CD4-positive, CD25-positive, alpha-beta regulatory T cell (primary cell): ENCODE measurements around the gene MBD6. TPM values are rescaled to one million over a fixed set of nuclear protein-coding genes. Genes with fewer than 3 reads are reported as not detected.

Source experiments
- polyA plus RNA-seq, 4 donors: library from polyadenylated mRNA; unstranded; fragments of 300-500 nt; fragmentation: Illumina TruSeq; gene quantifications; one replicate each; pipeline ENCODE4 v1.2.3, GENCODE V29; 2021
- total RNA-seq: library from RNA; stranded (reverse); gene quantifications from one replicate; pipeline ENCODE4 v1.2.3, GENCODE V29; 2022

Gene MBD6
- total and polyA plus RNA-seq, 5 donors from 2014 or later = 1.8 to 104 (median 2.3) TPM

Other genes starting within 250 kb of the MBD6 start
- gene R3HDM2, start 91.8 kb upstream of the MBD6 start, total RNA-seq = 115 TPM
- 1 to 10 TPM; 6.0 to 8.6 (median 8.0) TPM for gene R3HDM2, start 91.8 kb upstream of the MBD6 start, polyA plus RNA-seq
- not detected for gene INHBC, start 88.0 kb upstream of the MBD6 start, total RNA-seq
- gene INHBC, start 88.0 kb upstream of the MBD6 start, polyA plus RNA-seq = under 1 TPM in 1 of 4 donors, not detected in 3; 0.21 TPM
- gene INHBE, start 67.5 kb upstream of the MBD6 start, total RNA-seq = not detected
- gene INHBE, start 67.5 kb upstream of the MBD6 start, polyA plus RNA-seq = under 1 TPM in 1 of 4 donors, not detected in 3; 0.06 TPM
- 0.47 TPM for gene GLI1, start 63.0 kb upstream of the MBD6 start, total RNA-seq
- gene GLI1, start 63.0 kb upstream of the MBD6 start, polyA plus RNA-seq = under 1 TPM in 3 of 4 donors, not detected in 1; 0.07 to 0.23 (median 0.13) TPM
- gene ARHGAP9, start 43.0 kb upstream of the MBD6 start, total RNA-seq = 403 TPM
- 100 to 1,000 TPM; 173 to 192 (median 182) TPM for gene ARHGAP9, start 43.0 kb upstream of the MBD6 start, polyA plus RNA-seq
- 219 TPM for gene MARS1, start 34.8 kb upstream of the MBD6 start, total RNA-seq
- gene MARS1, start 34.8 kb upstream of the MBD6 start, polyA plus RNA-seq = 10 to 100 TPM; 71.9 to 89.4 (median 80.1) TPM
- 159 TPM for gene DDIT3, start 2.3 kb upstream of the MBD6 start, total RNA-seq
- 10 to 100 TPM; 17.8 to 25.3 (median 20.9) TPM for gene DDIT3, start 2.3 kb upstream of the MBD6 start, polyA plus RNA-seq
- gene DCTN2, start 24.4 kb downstream of the MBD6 start, total RNA-seq = 74.9 TPM
- 10 to 100 TPM; 75.1 to 91.6 (median 78.9) TPM for gene DCTN2, start 24.4 kb downstream of the MBD6 start, polyA plus RNA-seq
- 0.72 TPM for gene KIF5A, start 27.2 kb downstream of the MBD6 start, total RNA-seq
- gene KIF5A, start 27.2 kb downstream of the MBD6 start, polyA plus RNA-seq = under 1 TPM in 2 of 4 donors, not detected in 2; 0.05 to 0.06 TPM
- gene PIP4K2C, start 68.4 kb downstream of the MBD6 start, total RNA-seq = 35.8 TPM
- 10 to 100 TPM; 24.6 to 38.6 (median 30.2) TPM for gene PIP4K2C, start 68.4 kb downstream of the MBD6 start, polyA plus RNA-seq
- 31.2 TPM for gene DTX3, start 82.0 kb downstream of the MBD6 start, total RNA-seq
- gene DTX3, start 82.0 kb downstream of the MBD6 start, polyA plus RNA-seq = 1 to 10 TPM; 3.4 to 7.4 (median 5.1) TPM
- 0.64 TPM for gene ARHGEF25, start 88.6 kb downstream of the MBD6 start, total RNA-seq
- gene ARHGEF25, start 88.6 kb downstream of the MBD6 start, polyA plus RNA-seq = not detected
- gene B4GALNT1, start 110.4 kb downstream of the MBD6 start, total RNA-seq = not detected
- not detected for gene B4GALNT1, start 110.4 kb downstream of the MBD6 start, polyA plus RNA-seq
- gene OS9, start 171.3 kb downstream of the MBD6 start, total RNA-seq = 151 TPM
- gene OS9, start 171.3 kb downstream of the MBD6 start, polyA plus RNA-seq = 10 to 100 TPM; 59.2 to 72.4 (median 63.1) TPM
- 60.3 TPM for gene AGAP2, start 215.9 kb downstream of the MBD6 start, total RNA-seq
- gene AGAP2, start 215.9 kb downstream of the MBD6 start, polyA plus RNA-seq = 1 to 10 TPM; 4.4 to 7.7 (median 5.6) TPM
- gene TSPAN31, start 222.2 kb downstream of the MBD6 start, total RNA-seq = 8.7 TPM
- gene TSPAN31, start 222.2 kb downstream of the MBD6 start, polyA plus RNA-seq = 10 to 100 TPM; 38.4 to 48.9 (median 39.6) TPM
- 17.5 TPM for gene CDK4, start 229.5 kb downstream of the MBD6 start, total RNA-seq
- gene CDK4, start 229.5 kb downstream of the MBD6 start, polyA plus RNA-seq = 10 to 100 TPM; 62.2 to 90.3 (median 69.7) TPM
- gene MARCHF9, start 232.3 kb downstream of the MBD6 start, total RNA-seq = 35.4 TPM
- 1 to 10 TPM; 2.2 to 4.5 (median 3.8) TPM for gene MARCHF9, start 232.3 kb downstream of the MBD6 start, polyA plus RNA-seq
- not detected for gene CYP27B1, start 244.3 kb downstream of the MBD6 start, total RNA-seq
- gene CYP27B1, start 244.3 kb downstream of the MBD6 start, polyA plus RNA-seq = under 1 TPM in 2 of 4 donors, not detected in 2; 0.14 to 0.26 TPM
- gene METTL1, start 249.3 kb downstream of the MBD6 start, total RNA-seq = 8.7 TPM
- gene METTL1, start 249.3 kb downstream of the MBD6 start, polyA plus RNA-seq = 10 to 100 TPM in 1 of 4 donors, 1 to 10 TPM in 3; 3.5 to 10.8 (median 5.9) TPM
- 3.7 TPM for gene EEF1AKMT3, start 249.8 kb downstream of the MBD6 start, total RNA-seq
- gene EEF1AKMT3, start 249.8 kb downstream of the MBD6 start, polyA plus RNA-seq = 1 to 10 TPM; 1.8 to 7.6 (median 2.5) TPM